CD14-positive monocyte (primary cell): ENCODE data around the gene MFRP. TPM values are rescaled to one million over a fixed set of nuclear protein-coding genes. Genes with fewer than 3 reads are reported as not detected.
A peak's percentile ranks its signal among the peaks of the same experiment; 100 is the strongest.

Experiments
- DNase-seq, 3 donors: peaks; one replicate each; pipeline ENCODE4 v3.0.0-alpha.2; 2011 to 2022
- H2AFZ ChIP-seq: 2 replicates; pipeline ENCODE4 v1.6.0; 2012; ENCODE audit warnings: mild to moderate bottlenecking, low read depth, low read length, inconsistent platforms; ENCODE audit not compliant: insufficient read depth, poor library complexity, severe bottlenecking
- H3K27ac ChIP-seq, 2 donors: 1 replicate in 1 of 2; 2 replicates in 1 of 2; pipeline ENCODE4 v1.5.1; 2012 to 2013; ENCODE audit warnings: low read length in 2 of 2, control low read depth in 1 of 2, inconsistent platforms in 1 of 2, low read depth in 1 of 2, mild to moderate bottlenecking in 1 of 2
- H3K27me3 ChIP-seq, 2 donors: one replicate each; pipeline versions ENCODE4 v1.6.0 to v1.6.1; 2011 to 2013; ENCODE audit warnings: low read length in 2 of 2; ENCODE audit not compliant: control insufficient read depth in 2 of 2, insufficient read depth in 2 of 2
- H3K36me3 ChIP-seq, 2 donors: replicated peaks in 1 of 2; 1 replicate in 1 of 2; 2 replicates in 1 of 2; pipeline versions ENCODE4 v1.5.1 to v1.6.1; 2012 to 2013; ENCODE audit warnings: low read length in 2 of 2, control low read depth in 1 of 2, inconsistent platforms in 1 of 2, mild to moderate bottlenecking in 1 of 2; ENCODE audit not compliant: insufficient read depth in 2 of 2, control insufficient read depth in 1 of 2
- H3K4me1 ChIP-seq, 2 donors: 1 replicate in 1 of 2; 2 replicates in 1 of 2; pipeline versions ENCODE4 v1.5.1 to v1.6.1; 2012 to 2013; ENCODE audit warnings: low read length in 2 of 2, control low read depth in 1 of 2, inconsistent platforms in 1 of 2, mild to moderate bottlenecking in 1 of 2, moderate library complexity in 1 of 2; ENCODE audit not compliant: insufficient read depth in 2 of 2, control insufficient read depth in 1 of 2
- H3K4me2 ChIP-seq: replicated peaks from 2 replicates; pipeline ENCODE3; 2012; ENCODE audit warnings: low read length, moderate library complexity, mild to moderate bottlenecking; ENCODE audit not compliant: poor library complexity, severe bottlenecking; ENCODE audit errors: extremely low read depth
- H3K4me3 ChIP-seq, 3 experiments: fragments of 200-600 bp in 1 of 3; sonication (generic) in 1 of 3; replicated peaks in 1 of 3; 1 replicate in 2 of 3; 2 replicates in 1 of 3; pipeline ENCODE4 v1.5.1; 2011 to 2013; ENCODE audit warnings: low read length in 3 of 3, mild to moderate bottlenecking in 3 of 3, control low read depth in 2 of 3, low read depth in 2 of 3, inconsistent platforms in 1 of 3, moderate library complexity in 1 of 3
- H3K79me2 ChIP-seq: 2 replicates; pipeline ENCODE4 v1.6.0; 2012; ENCODE audit warnings: mild to moderate bottlenecking, control low read depth, inconsistent platforms, low read length, moderate library complexity; ENCODE audit not compliant: insufficient read depth
- H3K9ac ChIP-seq: 2 replicates; pipeline ENCODE4 v1.6.0; 2017; ENCODE audit warnings: low read length, mild to moderate bottlenecking; ENCODE audit not compliant: insufficient read depth, poor library complexity, severe bottlenecking
- H3K9me3 ChIP-seq, 2 donors: replicated peaks in 1 of 2; 1 replicate in 1 of 2; 2 replicates in 1 of 2; pipeline versions ENCODE4 v1.5.1 to v1.6.1; 2012 to 2013; ENCODE audit warnings: low read length in 2 of 2, control low read depth in 1 of 2; ENCODE audit not compliant: control insufficient read depth in 1 of 2, insufficient read depth in 1 of 2
- H4K20me1 ChIP-seq: 2 replicates; pipeline ENCODE4 v1.6.0; 2012; ENCODE audit warnings: mild to moderate bottlenecking, low read length, control low read depth, moderate library complexity; ENCODE audit not compliant: insufficient read depth
- H3K27ac Mint-ChIP-seq, 7 donors: one replicate each; pipeline ENCODE4 v1.8.0; 2020; ENCODE audit warnings: mild to moderate bottlenecking in 7 of 7, mixed read lengths in 7 of 7, moderate library complexity in 6 of 7, inconsistent platforms in 2 of 7
- H3K27me3 Mint-ChIP-seq, 3 donors: one replicate each; pipeline ENCODE4 v1.8.0; 2021 to 2022; ENCODE audit warnings: low read depth in 3 of 3, mild to moderate bottlenecking in 3 of 3, mixed read lengths in 3 of 3, moderate library complexity in 3 of 3, inconsistent platforms in 1 of 3
- H3K36me3 Mint-ChIP-seq, 2 donors: one replicate each; pipeline ENCODE4 v1.8.0; 2020; ENCODE audit warnings: mixed read lengths in 2 of 2, inconsistent platforms in 1 of 2, mild to moderate bottlenecking in 1 of 2
- H3K4me1 Mint-ChIP-seq: one replicate; pipeline ENCODE4 v1.8.0; 2020; ENCODE audit warnings: mild to moderate bottlenecking, mixed read lengths
- H3K4me3 Mint-ChIP-seq, 2 donors: one replicate each; pipeline ENCODE4 v1.8.0; 2020; ENCODE audit warnings: mild to moderate bottlenecking in 2 of 2, mixed read lengths in 2 of 2, moderate library complexity in 1 of 2
- H3K9me3 Mint-ChIP-seq, 7 donors: one replicate each; pipeline ENCODE4 v1.8.0; 2020 to 2022; ENCODE audit warnings: mixed read lengths in 7 of 7, mild to moderate bottlenecking in 6 of 7, moderate library complexity in 6 of 7, inconsistent platforms in 2 of 7
- WGBS: methylation state at CpG from one replicate; pipeline ENCODE4 v1.1.5; 2013; ENCODE audit warnings: missing lambda C conversion rate; ENCODE audit not compliant: insufficient coverage; 5-methylcytosine and 5-hydroxymethylcytosine counted together
- intact Hi-C, 2 donors: fragments of 100-400 bp; cut with micrococcal nuclease; formaldehyde crosslinking; loops; one replicate each; pipeline versions ENCODE4 v1.15.0 to v1.15.1; 2023
- polyA plus RNA-seq, 3 donors: library from polyadenylated mRNA; depleted of rRNA in 1 of 3; unstranded in 2 of 3; stranded (reverse) in 1 of 3; fragments of 300-500 nt in 2 of 3; fragments of >200 nt in 1 of 3; fragmentation: Illumina TruSeq in 2 of 3; gene quantifications; 1 replicate in 2 of 3; 2 replicates in 1 of 3; pipeline ENCODE4 v1.2.3, GENCODE V29; 2012 to 2021
- TF ChIP-seq, protein P1 (sequence below): fragments of 200-600 bp; IDR thresholded peaks from one replicate; pipeline ENCODE4 v1.8.0; 2022; ENCODE audit warnings: antibody characterized with exemption, mild to moderate bottlenecking

The MFRP gene
- polyA plus RNA-seq, 3 donors: not detected

DNA sequence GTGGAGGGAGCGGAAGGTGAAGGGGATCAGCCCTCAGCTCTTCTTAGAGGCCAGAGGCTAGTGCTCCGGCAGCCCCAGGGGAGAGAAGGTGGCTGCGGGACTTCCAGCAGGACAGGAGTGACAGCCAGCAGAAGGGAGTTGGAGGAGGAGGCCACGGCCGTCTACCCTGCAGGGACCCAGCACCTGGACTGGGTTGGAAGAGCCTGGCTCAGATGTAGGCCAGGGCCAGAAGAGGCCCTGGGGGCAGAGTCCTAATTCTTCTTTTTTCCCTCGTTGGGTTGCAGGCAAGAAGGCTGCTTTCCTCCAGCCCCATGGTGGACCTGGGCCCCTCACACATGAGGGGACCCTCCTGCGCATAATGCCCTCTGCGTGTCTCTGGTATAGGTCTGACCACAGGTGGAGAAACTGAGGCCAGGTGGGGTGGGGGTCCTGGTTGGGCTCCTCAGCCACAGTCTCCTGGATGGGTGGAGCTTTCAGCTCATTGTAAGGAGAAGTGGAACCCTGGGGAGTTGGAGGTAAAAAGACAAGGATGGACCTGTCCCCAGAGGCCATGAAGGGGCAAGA, 27.3 kb downstream of the MFRP start:
- H3K27me3 Mint-ChIP-seq: peaks cover 67 to 79% (median 75%) of the 10 kb centered on the region in 3 donors
- no peak for DNase-seq
- intact Hi-C loops: no loop called here
- no peaks in the 10 kb centered on the region for H3K79me2 ChIP-seq
- H3K27ac ChIP-seq: no peak overlapping the region
- peak overlapping the region in 1 of 7 donors; percentile 73 for H3K27ac Mint-ChIP-seq
- peaks cover 0 to 8% of the 10 kb centered on the region in 2 donors for H3K36me3 Mint-ChIP-seq
- no peak overlapping the region for H2AFZ ChIP-seq
- TF ChIP-seq, protein P1, sequence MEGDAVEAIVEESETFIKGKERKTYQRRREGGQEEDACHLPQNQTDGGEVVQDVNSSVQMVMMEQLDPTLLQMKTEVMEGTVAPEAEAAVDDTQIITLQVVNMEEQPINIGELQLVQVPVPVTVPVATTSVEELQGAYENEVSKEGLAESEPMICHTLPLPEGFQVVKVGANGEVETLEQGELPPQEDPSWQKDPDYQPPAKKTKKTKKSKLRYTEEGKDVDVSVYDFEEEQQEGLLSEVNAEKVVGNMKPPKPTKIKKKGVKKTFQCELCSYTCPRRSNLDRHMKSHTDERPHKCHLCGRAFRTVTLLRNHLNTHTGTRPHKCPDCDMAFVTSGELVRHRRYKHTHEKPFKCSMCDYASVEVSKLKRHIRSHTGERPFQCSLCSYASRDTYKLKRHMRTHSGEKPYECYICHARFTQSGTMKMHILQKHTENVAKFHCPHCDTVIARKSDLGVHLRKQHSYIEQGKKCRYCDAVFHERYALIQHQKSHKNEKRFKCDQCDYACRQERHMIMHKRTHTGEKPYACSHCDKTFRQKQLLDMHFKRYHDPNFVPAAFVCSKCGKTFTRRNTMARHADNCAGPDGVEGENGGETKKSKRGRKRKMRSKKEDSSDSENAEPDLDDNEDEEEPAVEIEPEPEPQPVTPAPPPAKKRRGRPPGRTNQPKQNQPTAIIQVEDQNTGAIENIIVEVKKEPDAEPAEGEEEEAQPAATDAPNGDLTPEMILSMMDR: no peak
- H3K4me1 ChIP-seq: peaks cover 37 to 38% of the 10 kb centered on the region in 2 donors
- peaks cover 28 to 77% of the 10 kb centered on the region in 2 donors for H3K27me3 ChIP-seq
- peaks cover 0 to 10% of the 10 kb centered on the region in 2 donors for H3K9me3 ChIP-seq
- no peaks in the 10 kb centered on the region for H4K20me1 ChIP-seq
- H3K36me3 ChIP-seq: no peaks in the 10 kb centered on the region
- peaks cover 33% of the 10 kb centered on the region for H3K4me1 Mint-ChIP-seq
- no peak overlapping the region for H3K4me3 ChIP-seq
- no peak overlapping the region for H3K4me2 ChIP-seq
- H3K4me3 Mint-ChIP-seq: peak overlapping the region in 1 of 2 donors; percentile 83
- no peak overlapping the region for H3K9ac ChIP-seq
- peaks cover 0 to 8% (median 2%) of the 10 kb centered on the region in 7 donors for H3K9me3 Mint-ChIP-seq
- 100% methylated on average over 4 of the region's 8 CpGs for WGBS

- peak overlapping the region in 3 of 7 donors; percentile 23 to 73 (median 28) for H3K27ac Mint-ChIP-seq
- H3K27ac ChIP-seq: no peak overlapping the region
- H3K36me3 Mint-ChIP-seq: peaks cover 0 to 8% of the 10 kb centered on the region in 2 donors
- H3K9me3 ChIP-seq: peaks cover 0 to 10% of the 10 kb centered on the region in 2 donors
- no peaks in the 10 kb centered on the region for H3K36me3 ChIP-seq
- peaks cover 28 to 84% of the 10 kb centered on the region in 2 donors for H3K27me3 ChIP-seq
- intact Hi-C loops: no loop called here
- no peak overlapping the region for H3K4me3 ChIP-seq
- H3K9me3 Mint-ChIP-seq: peaks cover 0 to 8% (median 2%) of the 10 kb centered on the region in 7 donors
- H3K4me3 Mint-ChIP-seq: peak overlapping the region in 1 of 2 donors; percentile 83
- H3K9ac ChIP-seq: no peak overlapping the region
- WGBS: 84% methylated on average over 11 of the region's 22 CpGs
- no peak overlapping the region for H3K4me2 ChIP-seq
- peaks cover 31% of the 10 kb centered on the region for H3K4me1 Mint-ChIP-seq
- no peaks in the 10 kb centered on the region for H3K79me2 ChIP-seq
- TF ChIP-seq, protein P1: no peak
- peaks cover 37 to 38% of the 10 kb centered on the region in 2 donors for H3K4me1 ChIP-seq
- H2AFZ ChIP-seq: no peak overlapping the region
- no peaks in the 10 kb centered on the region for H4K20me1 ChIP-seq
- H3K27me3 Mint-ChIP-seq: peaks cover 69 to 85% (median 78%) of the 10 kb centered on the region in 3 donors
- peak in 1 of 3 donors; percentile 44 for DNase-seq
Observed at GRCh38 chr11:119318240-119319135, 28.0 kb downstream of the MFRP start.
